NCI-H1092 treated with DMSO at 0.1 percent for 48 hours (cell line): ENCODE data around the gene ANKDD1B.
"Not testable (repeated sequence)": the region's sequence is repeated elsewhere in the genome, so short reads cannot be mapped to it uniquely, and the experiment has no call there.

ENCODE experiments used
- DNase-seq: peaks from one replicate; lab custom pipeline; 2025; lab: John Stamatoyannopoulos, UW

ANKDD1B gene

DNA sequence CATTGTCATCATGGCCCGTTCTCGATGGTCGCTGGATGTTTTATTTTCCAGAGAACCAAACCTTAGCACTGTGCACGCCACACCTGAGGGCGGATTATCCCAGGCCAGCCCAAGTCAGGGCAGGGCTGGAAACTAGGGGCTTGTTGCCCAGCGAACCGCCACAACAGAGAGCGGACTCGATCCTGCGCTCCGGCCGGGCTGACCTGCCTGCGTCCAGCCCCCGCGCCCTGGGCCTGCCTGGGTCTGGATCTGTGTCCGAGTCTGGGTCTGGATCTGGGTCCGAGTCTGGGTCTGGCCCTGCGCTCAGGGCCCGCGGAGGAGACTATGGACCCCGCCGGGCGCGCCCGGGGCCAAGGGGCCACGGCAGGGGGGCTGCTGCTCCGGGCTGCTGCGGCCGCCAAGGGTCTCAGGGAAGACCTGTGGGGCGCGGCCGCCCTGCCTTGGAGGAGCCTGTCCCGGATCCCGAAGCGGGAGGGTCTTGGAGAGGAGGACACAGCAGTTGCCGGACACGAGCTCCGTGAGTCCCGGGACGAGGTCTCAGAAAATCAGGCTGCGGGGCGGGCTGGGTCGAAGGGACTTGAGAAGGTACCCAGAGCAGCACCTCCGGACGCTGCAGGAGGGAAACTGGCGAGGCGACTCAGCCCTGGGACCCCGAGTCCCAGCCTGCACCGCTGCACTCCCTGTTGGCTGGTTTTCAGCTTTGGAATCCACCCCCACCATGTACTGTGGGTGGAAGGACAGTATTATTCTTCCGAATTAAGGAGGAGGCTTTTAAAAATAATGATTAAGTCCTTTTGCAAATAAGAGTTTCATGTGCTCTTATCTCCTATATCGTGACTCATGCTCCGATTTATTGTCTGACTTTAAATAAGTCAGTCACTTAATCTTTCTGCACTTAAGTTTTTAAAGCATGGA lies at the start of gene ANKDD1B:
Gene ANKDD1B (plus strand): TSS at position 143 of the 915 bp plus-strand sequence. CDS start 182 bp downstream, at position 325.
- DNase-seq = no peak

DNA sequence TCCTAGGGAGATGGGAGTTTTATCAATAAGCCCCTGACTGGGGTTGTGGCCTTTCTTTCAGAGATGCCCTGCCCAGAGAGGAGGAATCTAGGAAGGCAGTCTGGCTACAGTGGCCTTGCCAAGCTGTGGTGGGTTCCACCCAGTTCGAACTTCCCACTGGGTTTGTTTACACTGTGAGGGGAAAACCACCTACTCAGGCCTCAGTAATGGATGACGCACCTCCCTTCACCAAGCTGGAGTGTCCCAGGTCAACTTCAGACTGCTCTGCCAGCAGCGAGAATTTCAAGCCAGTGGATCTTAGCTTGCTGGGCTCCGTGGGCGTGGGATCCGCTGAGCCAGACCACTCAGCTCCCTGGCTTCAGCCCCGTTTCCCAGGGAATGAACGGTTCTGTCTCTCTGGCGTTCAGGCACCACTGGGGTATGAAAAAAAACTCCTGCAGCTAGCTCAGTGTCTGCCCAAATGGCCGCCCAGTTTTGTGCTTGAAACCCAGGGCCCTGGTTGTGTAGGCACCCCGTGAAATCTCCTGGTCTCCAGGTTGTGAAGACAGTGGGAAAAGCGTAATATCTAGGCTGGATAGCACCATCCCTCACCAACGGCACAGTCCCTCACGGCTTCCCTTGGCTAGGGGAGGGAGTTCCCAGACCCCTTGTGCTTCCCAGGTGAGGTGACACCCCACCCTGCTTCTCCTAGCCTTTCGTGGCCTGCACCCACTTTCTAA lies 45.1 kb upstream of the ANKDD1B start:
- DNase-seq = not testable (repeated sequence)

DNA sequence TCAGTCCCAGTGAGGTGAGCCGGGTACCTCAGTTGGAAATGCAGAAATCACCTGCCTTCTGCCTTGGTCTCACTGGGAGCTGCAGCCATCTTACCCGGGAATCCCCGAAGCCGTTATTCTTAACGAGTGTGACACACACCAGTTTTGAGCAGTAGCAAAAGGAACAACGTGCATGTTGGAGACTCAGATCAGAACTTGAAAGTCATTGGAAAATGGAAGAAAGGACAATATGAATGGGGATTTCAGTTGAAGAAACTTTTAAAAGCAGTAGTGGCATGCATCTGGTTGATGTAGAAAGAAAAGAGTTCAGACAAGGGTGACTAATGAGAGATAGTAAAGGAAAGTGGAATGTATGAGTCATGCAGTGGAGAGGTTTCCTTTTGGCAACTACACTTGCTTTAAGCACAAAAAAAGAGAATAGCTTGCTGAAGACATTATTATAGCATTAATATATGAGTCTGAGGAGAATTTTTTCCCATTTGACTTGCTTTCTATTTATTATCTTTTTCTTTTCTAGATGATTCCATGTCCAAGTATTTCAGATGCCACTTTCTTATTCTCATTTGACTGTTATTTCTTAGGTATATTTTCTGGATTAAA lies 44.4 kb upstream of the ANKDD1B start:
- no peak for DNase-seq

DNA sequence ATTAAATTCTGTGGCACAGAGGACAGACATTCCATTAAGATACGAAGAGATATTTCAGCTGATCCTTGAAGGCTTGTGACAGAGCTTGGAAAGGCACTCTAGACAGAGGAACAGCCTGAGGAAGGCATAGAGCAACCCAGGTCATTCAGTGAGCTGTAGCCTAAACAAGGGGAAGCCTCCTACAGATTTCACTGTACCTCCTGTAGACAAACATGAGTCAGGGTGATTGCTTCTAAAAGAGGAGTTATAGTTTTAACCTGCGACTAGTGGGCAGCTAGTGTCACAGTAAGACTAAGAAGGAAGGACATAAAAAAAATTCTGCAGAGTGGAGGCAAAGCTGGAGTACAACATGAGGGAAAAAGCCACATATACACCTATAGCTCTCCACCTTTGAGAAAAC lies 43.5 kb upstream of the ANKDD1B start:
- DNase-seq = no peak

DNA sequence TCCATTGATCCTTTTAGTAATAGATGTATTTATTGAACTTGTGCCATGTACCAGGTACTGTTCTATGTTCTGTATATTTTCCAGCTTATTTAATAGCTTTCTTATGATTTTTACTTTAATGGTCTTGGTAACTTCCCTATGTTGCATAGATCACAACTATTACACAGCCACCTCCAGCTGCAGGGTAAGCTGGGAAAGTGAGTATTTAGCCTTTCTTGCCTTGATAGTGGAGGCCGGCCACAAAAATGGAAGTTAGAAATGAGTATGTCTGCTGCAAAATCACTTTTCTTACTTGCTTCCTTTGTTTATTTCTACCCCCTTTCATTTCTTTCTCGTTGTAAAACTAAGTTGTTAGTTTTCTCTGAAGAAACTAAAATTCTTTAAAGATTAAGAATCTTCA lies 43.1 kb upstream of the ANKDD1B start:
- no peak for DNase-seq

DNA sequence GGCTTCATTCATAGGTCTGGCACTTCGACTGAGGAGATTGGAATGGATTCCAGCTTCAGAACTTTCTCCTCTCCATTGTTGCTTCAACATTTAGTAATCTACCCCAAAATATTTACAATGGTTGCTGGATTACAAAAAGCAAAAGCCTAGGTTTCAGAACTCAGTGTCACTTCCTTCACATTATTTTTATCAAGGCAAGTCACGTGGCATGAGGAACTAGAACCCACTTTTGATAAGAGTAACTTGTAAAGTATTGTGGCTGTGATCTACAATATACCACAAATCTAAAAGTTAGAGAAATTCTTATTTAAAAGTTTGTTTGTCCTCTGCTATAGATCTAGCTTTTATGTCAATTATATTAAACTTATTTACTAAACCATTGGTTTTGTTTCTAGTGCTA lies 39.7 kb upstream of the ANKDD1B start:
- DNase-seq = no peak

DNA sequence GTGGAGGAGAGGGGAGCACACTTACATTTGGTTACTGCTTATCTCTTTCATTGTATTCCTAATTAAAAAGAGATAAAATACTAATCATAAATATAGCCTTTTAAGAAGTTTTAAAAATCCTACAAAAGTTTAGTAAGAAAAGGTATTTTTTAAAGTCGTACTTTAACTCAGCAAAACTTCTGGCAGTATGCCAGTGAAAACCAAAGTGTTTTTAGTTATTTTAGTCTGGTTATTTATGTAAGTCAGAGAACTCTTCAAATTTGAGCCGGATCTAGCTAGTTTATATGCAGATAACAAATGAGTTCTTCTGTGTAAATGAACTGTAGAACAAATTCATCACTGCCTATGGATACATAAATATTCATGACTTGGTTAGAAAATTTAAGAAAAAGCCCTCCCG lies 36.5 kb upstream of the ANKDD1B start:
- no peak for DNase-seq

DNA sequence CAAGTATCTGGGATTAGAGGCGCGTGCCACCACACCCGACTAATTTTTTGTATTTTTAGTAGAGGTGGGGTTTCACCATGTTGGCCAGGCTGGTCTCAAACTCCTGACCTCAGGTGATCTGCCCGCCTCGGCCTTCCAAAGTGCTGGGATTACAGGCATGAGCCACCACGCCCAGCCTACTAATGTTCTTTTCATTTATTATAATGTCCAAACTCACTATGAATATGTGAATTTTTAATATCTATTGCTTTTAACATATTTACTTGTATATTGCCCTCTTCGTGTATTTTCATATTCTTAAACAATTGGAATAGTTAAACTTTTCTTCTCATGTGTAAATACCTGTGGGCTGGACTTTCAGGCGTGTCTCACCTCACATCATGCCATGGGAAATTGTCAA lies 33.0 kb upstream of the ANKDD1B start:
- DNase-seq = not testable (repeated sequence)

DNA sequence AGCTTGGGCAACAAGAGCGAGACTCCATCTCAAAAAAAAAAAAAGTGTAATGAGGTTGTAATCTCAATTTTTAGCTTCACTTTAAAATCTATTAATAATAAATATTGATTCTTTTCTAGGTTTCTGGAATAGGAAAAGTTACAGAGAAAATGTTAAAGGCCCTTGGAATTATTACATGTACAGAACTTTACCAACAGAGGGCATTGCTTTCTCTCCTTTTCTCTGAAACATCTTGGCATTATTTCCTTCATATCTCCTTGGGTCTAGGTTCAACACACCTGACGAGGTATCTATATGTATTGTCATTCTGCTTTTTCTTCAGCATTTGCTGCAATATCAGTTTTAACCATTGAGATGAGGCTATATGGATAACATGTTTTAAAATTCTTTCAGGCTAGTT lies 26.6 kb upstream of the ANKDD1B start:
- no peak for DNase-seq

DNA sequence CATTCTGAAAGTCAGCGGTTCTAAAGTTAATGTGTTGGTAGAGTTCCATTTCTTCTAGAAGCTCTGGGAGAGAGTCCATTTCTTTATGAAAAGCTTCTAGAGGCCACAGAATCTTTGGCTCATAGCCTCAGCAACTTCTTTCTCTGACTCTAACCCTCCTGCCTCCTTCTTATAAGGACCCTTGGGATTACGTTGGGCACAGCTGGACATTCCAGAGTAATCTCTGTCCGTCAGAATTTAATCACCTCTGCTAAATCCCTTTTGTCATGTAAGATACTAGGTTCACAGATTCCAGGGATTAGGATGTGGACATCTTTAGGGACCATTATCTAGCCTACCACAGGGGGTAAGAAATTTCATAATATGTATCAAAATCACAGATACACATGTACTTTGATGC lies 22.6 kb upstream of the ANKDD1B start:
- no peak for DNase-seq

DNA sequence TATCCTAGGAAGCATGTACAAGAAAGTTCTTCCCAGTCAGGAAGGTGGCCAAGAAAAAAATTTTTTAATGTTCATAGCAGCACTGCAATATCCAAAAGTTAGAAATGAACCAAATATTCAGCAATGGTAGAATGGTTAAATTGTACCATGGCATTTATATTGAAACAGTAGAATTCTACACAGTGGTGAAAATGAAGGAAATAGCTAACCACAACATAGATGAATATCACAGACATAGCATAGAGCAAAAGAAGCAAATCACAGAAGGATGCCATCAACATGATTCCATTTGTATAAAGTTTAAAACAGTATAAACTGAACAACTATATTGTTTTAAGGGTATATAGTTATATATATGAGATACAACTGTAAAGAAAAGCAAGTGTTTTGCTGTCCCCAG lies 10.7 kb upstream of the ANKDD1B start:
- DNase-seq = no peak

DNA sequence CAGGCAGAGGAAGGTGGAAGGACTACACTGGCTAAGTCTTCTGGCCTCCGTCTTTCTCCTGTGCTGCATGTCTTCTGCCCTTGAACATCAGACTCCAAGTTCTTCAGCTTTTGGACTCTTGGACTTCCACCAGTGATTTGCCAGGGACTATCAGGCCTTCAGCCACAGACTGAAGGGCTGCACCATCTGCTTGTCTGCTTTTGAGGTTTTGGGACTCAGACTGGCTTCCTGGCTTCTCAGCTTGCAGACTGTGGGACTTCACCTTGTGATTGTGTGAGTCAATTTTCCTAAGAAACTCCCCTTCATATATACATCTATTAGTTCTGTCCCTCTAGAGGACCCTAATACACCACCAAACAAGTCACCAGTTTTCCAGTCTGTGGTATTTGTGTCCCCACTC lies 9.7 kb upstream of the ANKDD1B start:
- DNase-seq = no peak

DNA sequence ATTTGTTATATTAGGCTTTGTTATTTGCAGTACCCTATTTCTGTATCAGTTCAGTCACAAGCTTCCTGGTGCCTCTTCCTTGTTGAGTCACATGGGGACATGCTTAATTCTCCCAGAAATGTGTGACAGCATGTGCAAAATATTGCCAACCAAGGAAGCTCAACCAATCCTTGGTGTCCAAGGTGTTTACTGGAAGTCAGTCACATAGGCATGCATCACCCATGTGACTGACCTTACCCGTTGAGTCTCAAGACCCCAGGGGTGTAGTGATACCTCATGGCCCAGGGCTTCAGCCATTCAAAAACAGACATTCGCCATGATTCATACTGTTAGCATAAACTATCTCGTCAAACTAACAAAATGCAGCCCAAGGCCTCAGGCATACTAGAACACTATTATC lies 9.3 kb upstream of the ANKDD1B start:
- DNase-seq = no peak

DNA sequence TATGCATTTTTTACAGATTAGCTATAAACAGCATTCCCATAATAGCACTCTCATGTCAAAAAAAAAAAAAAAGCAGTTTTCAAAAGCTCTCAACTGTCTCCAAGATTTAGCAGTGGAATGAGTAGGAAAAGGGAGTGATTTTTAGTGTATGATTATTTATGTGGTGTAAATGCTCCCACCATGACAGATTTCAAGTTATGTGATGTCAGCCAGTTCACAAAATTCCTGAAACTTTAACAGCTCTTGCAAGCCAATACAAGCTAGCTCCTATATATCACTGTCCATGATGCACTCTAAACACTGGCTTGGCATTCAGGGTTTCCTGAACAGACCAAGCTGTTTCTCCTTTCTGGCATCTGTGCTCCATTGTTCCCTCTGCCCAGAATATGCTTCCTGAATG lies 7.9 kb upstream of the ANKDD1B start:
- no peak for DNase-seq

DNA sequence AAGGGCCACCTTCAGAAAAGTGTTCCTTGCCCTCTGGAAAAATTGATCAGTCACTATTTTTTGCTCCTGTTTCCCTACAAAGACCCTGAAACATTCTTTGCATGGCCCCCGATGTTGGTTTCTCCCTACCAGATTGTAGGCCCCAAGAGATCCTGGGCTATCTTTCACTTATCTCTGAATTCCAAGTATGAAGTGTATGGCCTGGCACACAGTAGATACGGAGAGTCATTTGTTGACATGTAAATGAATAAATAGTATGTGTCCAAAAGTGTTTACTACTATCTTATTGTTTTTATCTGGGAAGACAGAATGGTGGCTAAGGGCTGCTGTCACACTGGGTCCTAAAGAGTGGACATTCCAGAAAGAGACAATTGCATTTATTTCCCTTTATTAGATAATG lies 7.4 kb upstream of the ANKDD1B start:
- no peak for DNase-seq

DNA sequence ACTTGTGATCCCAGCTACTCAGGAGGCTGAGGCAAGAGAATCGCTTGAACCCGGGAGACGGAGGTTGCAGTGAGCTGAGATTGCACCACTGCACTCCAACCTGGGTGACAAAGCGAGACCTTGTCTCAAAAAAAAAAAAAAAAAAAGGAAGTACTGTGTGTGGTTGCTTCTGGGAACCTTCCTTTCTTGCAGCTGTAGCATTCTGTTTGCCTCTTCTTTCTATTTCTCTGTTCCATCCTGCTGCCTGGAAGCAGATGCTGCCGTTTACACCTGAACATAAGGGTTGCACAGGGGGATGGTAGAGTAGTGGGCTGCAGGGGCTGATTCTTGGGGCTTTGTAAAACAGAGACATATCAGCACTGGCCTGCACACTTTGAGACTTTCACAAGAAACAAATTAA lies 3.9 kb upstream of the ANKDD1B start:
- not testable (repeated sequence) for DNase-seq

DNA sequence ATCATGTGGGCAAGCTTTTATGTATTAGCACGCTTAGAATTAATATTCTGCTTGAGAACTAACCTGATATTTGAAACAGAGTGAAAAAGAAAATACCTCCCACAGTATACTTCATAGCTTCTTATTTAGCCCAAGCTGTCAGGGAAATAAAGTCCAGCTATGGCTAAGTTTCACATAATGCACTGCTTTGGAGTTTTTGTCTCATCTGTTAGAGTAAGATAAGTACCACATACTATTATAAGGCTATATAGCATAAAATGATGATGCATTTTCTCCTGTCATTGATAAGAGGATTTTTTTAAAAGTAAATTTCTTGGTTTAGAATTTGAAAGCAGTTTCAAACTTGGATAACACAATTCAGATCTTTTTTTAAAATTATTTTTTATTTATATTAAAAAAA lies 2.4 kb upstream of the ANKDD1B start:
- no peak for DNase-seq

DNA sequence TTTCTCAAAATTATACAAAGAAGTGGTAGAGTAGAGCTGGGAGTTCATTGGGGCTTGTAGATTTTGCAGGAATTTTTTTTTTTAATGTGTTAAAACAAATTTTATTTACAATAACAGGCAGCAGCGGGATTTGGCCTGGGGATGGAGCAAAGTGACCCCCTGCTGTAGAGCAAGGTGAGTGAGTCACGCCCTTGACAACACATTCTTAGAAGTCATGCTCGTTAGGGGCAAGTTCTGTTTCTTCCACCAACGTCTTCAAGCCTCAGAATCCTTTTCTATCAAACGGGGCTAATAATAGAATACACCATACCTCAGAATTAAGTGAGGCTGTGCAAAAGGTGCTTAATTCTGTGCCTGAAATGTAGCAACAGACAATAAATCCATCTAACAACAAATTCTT lies 1.1 kb upstream of the ANKDD1B start:
- no peak for DNase-seq

DNA sequence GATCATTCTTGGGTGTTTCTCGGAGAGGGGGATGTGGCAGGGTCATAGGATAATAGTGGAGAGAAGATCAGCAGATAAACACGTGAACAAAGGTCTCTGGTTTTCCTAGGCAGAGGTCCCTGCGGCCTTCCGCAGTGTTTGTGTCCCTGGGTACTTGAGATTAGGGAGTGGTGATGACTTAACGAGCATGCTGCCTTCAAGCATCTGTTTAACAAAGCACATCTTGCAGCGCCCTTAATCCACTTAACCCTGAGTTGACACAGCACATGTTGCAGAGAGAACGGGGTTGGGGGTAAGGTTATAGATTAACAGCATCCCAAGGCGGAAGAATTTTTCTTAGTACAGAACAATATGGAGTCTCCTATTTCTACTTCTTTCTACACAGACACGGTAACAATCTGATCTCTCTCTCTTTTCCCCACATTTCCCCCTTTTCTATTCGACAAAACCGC lies 368 bp upstream of the ANKDD1B start:
- DNase-seq = not testable (repeated sequence)

DNA sequence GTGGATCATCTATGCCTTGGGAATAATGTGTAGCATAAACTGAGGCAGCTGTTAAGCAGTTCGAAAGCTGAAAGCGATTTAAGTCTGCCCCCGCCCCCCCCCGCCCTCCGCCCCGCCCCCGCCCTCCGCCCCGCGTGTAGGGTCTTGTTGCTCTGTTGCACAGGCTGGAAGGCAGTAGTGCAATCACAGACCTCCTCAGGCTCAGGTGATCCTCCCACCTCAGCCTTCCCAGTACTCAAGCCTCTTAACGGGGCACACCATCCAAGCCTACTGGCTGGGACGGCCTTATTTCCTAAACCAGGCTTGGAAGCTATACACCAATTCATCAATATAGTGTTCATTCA lies 945 bp downstream of the ANKDD1B start:
- no peak for DNase-seq

DNA sequence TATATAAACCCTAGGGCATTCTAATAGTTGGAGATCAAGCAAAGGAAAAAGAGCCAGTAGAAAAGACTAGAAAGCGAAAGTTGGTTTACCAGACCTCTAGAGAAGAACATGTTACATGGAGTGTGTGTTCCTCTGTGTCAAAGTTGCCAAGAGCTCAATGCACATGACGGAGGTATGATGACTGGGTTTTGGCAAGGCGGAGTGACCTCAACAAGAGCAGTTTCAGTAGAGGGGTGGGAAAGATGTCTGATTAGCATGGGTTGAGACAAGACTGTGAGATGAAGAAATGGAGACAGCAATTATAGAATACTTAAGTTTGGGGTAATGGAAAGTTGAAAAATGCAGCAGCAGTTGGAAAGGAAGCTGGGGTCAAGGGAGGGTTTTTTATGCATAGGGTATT lies 1.6 kb downstream of the ANKDD1B start:
- no peak for DNase-seq

DNA sequence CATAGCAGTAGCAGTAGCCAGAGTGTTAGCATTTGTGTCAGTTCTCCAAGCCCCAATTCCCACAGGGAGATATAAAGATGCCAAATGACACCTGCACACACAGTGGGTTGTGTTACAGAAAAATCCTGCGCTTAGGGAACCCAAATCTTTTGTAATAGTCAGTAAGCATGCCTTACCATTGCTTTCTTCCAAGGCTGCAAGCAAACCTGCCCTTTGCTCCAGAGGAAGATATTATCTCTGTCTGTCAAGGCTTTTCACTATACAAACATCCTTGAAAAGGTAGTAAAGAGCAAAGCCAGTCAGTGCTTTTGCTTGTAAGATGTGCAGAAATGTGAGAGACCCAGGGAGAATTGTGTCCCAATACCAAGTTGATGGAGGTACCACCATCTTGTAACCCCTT lies 2.9 kb downstream of the ANKDD1B start:
- no peak for DNase-seq

DNA sequence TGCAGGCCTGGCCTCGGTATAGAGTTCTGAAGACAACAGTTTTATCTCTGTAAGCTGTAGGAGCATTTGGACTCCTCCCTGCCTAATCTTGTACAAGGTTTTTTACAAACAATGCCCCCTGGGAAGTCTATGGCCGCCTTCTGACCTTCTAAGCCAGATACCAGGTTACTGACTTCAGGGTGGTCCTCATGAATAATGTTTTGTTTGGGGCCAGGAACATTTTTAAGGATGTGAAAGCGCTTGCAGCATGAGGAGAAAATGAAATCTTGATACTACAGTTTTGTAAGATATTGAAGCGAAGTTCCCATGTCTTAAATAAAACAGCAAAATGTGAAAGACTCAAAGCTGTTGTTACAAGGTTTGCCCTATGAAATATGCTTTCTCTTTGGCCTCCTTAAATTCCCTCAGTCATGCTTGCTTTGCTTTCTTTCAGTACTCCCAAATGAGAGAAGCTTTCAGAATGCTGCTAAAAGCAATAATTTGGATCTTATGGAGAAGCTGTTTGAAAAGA lies 5.2 kb downstream of the ANKDD1B start:
- no peak for DNase-seq
